ENCODE measurements around the gene DGKG.

DGKG gene

GRCh38 chr3:186367631-186368030 lies 5.6 kb upstream of the DGKG start:
- DNase-seq (ENCODE audit: low spot score) = no peak

- DNase-seq (ENCODE audit: low spot score) = no peak
Observed at GRCh38 chr3:186366206-186366605, 4.2 kb upstream of the DGKG start.

DNA sequence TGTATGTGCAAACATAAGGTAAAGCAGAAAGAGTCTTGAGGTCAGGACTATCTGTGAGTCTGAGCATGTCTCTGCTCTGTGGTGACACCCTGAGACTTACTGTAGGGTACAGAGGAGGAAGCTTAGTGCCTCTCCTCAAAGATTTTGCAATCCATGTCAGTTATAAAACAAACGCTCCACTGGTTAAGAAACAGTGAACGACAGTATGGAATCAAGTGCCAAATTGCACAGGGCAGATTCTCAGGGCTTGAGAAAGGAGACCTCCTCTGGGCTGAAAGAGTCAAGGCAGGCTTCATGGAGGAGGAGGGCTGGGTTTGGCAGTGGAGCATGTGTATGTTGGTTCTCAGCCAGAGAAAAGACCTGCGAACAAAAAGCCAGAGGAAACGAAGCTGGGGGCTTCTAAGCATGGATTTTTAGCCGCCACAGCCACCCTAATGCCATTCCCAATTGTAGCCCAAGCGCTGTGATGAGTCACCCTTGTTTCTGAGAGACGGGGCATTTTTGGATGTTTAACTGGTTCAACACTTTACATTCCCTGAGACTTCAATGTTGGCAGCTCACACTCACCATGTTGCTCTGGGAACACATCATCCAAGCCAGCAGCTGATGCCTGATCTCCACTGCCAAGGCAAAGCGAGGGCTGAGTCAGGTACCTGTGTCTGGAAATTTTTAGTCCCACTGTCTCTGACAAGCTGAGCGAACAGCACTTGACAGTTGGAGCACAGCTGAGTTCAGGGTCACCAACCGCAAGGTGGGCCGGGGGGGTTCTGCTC lies 3.4 kb upstream of the DGKG start:
- no peak for DNase-seq (ENCODE audit: low spot score)

GRCh38 chr3:186362988-186363387 lies 954 bp upstream of the DGKG start:
- DNase-seq (ENCODE audit: low spot score) = no peak

- DNase-seq (ENCODE audit: low spot score) = no peak
Observed at GRCh38 chr3:186362537-186362842, 456 bp upstream of the DGKG start.

GRCh38 chr3:186361246-186361761 lies 730 bp downstream of the DGKG start:
- no peak for DNase-seq (ENCODE audit: low spot score)

- no peak for DNase-seq (ENCODE audit: low spot score)
Observed at GRCh38 chr3:186360779-186361178, 1.3 kb downstream of the DGKG start.

DNA sequence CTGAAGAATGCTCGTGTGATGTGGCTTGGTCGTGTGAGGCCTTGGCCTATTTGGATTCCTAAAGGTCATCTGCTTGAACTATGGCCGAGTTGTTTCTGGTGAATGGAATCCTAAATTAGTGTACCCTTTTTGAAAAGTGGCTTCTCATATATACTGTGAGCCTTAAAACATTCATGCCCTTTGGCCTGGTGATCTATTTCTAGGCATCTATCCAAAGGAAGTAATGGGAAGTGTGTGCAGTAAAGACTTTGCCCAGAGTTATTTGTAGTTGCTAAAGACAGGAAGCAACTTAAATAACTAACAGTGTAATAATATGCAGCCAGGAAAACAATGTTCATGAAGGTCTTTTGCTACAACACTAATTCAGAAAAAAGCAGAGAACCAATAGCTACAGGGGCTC lies 3.0 kb downstream of the DGKG start:
- DNase-seq (ENCODE audit: low spot score) = no peak

GRCh38 chr3:186356152-186356551 lies 5.9 kb downstream of the DGKG start:
- DNase-seq (ENCODE audit: low spot score) = no peak

DNA sequence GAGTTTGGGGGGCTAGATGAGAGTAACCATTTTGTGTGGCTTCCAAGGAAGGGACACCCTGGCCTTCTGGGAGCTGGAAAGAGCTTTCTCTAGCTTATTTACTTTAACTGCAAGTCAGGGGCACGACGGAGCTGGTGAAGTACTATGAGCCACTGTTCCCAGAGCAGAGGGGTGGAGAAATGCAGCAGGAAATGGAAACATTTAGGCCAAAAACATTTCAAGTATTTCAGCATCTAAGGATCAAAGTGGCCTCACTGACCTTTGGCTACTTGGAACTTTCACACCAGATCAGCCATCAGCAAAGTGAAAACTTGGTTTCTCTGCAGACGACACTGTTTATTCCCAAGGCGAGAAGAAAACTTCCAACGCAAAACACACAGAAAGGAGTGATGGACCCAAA lies 7.9 kb downstream of the DGKG start:
- no peak for DNase-seq (ENCODE audit: low spot score)

- no peak for DNase-seq (ENCODE audit: low spot score)
Observed at GRCh38 chr3:186352369-186352768, 9.7 kb downstream of the DGKG start.

GRCh38 chr3:186342197-186342596 lies 19.8 kb downstream of the DGKG start:
- no peak for DNase-seq (ENCODE audit: low spot score)

GRCh38 chr3:186340204-186340603 lies 21.8 kb downstream of the DGKG start:
- DNase-seq (ENCODE audit: low spot score) = no peak

GRCh38 chr3:186339180-186339918 lies 22.7 kb downstream of the DGKG start:
- no peak for DNase-seq (ENCODE audit: low spot score)

DNA sequence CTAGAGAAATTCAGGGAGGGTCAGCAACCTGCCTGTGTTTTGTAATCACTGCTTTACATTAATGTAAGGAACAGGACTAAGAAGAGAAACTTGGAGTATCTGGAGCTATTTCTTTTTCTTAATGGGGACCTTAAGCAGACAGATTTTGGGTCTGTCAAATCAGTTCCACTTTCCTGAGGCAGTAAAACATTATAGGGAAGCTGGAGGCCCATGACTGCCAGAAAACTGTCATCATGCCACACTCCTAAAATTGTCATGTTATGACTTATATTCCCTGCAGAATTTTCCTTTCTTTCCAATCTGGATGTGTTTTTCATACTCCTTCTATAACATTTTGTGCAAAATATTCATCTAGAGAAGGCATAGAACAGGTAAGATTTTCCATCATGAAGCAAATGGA lies 28.8 kb downstream of the DGKG start:
- no peak for DNase-seq (ENCODE audit: low spot score)

- DNase-seq (ENCODE audit: low spot score) = no peak
Observed at GRCh38 chr3:186330772-186331460, 31.1 kb downstream of the DGKG start.

GRCh38 chr3:186329589-186329988 lies 32.4 kb downstream of the DGKG start:
- no peak for DNase-seq (ENCODE audit: low spot score)

- no peak for DNase-seq (ENCODE audit: low spot score)
Observed at GRCh38 chr3:186327912-186328487, 34.0 kb downstream of the DGKG start.

DNA sequence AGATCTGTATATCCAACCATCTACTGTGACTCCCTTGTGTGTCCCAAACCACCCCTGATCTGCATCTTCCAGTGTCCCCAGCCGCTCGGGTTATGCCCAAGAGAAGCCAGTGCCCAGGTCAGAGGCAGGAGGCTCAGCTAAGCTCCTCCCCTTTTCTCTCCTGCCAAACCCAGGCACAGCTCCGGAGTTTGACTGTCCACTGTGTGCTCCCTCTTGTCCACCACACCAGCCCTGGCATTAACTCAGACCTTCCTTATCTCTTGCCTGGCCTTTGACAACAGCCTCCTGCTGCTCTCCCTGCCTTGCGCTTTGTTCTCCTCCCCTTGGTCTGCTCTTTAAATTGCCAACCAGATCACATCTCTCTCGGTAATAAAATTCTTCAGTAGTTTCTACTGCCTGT lies 39.3 kb downstream of the DGKG start:
- no peak for DNase-seq (ENCODE audit: low spot score)

DNA sequence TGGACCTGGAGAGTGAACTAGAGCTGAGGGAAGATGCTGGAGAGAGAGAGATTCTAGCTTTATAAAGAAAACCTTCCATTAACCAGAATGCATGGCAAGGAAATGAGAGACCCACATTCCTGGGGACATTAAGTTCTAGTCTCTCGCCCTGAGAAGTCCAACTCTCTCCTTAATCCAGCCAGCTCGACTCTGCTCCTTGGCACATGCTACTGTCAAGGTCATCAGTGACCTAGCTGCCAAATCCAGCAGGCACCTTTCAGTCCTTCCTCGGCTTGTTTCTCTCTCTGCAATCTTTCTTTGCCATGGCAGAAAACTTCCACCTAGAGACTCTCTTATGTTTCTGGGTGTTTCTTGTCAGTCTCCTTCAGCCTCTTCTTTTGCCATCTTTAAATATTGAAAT lies 40.3 kb downstream of the DGKG start:
- DNase-seq (ENCODE audit: low spot score) = no peak

DNA sequence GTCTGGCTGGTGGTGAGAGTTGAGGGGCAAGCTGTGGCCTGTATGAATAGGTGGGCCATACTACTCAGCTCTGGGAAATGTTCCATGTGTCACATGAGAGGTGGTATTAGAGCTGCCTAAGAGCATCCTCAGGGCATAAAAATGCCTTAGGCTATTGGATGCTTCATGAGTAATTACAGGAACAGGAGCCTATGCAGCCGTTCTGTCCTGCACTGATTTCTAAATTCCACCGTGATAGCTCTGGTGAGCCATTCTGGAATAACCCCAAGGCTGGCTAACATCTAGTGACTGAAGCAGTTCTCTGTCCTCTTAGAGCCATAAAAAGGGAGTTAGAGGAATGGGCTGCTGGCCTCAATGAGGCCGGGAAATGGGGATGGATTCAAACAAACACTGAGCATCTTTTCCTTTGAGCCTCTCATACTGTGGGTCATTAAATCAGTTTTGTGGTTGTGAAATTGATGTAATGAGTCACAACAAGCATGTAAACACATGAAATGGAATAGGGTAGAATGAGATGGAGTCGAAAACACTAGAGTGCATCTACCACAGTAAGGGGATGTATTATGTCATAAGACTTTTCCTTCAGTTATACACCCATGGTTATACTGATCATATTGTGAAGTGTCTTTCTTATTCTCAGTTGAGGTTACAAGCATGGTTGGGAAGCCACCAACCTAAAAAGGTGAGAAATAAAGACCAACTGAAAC lies 41.0 kb downstream of the DGKG start:
- no peak for DNase-seq (ENCODE audit: low spot score)

DNA sequence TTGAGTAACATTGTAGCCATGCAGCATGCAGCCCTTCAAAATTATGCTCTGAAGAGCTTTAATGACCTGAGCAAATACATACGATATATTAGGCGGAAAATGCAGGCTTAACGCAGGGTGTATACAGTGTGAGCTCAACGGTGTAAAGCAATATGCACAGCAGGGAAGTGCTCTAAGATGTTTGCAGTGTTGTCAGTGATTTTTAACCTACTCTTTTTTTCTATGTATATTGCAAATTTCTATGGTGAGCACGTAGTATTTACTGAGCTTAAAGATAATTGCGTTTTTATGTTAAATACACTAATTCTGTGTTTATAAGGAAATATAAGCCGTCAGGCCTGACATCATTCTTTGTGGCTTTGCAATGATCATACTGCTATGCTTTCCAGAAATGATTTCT lies 42.1 kb downstream of the DGKG start:
- no peak for DNase-seq (ENCODE audit: low spot score)
